Measurements from ENCODE around the gene RHBDF1.

Gene RHBDF1

DNA sequence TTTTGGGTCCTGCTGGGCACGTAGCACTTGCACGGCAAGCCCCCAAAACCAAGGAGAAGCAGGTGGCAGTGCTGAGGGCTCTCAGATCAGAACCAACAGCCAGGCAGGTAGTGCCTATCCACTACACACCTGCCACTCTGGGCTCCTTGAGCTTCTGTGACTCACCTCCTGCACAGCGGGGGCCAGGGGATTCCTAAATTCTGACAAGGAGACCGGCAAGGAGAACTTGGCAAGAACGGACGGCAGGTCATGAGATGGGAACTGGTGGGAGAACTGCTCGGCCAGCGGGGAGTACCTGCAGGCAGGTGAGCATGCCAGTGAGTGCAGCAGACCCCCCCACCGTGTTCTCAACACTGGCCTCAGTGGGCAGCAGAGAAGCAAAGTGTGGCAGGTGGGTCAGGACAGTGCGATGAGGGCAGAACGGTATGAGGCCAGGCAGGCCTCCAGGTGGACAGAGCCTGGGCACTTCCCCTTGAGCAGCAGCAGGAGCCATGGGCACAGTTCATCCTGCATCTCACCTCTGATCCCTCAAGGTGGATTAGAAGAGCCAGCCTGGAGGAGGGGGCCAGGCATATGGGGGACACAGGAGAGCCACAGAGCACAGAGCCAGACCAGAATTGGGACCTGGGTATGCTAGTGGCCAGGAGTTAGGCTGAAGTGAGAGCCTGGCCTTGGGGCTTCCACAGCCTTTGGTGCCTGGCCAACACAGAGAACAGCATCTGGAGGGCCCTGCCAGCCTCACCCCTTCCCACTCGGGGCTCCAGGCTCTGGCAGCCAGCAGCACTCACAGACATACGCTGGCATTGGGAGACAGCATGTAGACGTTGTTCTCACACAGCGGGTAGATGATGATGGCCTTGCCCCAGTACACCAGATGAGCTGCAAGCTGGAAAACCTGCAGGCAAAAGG is 20.3 kb upstream of the RHBDF1 start:
- DNase-seq, result no peak

DNA sequence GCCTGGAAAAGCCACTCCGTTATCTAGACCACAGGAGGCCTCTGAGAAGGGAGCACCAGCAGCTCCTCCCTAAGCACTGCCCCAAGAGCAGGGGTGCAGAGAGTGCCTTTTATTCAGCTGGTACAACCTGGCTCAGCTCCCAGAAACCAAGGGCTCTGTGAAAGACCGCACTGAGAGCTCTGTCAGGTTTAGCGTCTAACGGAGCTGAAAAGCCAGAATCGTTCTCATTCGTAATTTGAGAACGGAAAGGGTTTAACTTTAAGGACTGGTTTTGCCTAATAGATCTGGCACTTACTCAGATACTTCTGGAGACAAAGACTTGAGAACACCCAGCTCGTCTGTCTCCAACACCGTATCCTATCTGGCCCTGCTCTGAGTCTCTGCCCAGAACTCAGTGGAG is 19.1 kb upstream of the RHBDF1 start:
- no peak for DNase-seq

DNA sequence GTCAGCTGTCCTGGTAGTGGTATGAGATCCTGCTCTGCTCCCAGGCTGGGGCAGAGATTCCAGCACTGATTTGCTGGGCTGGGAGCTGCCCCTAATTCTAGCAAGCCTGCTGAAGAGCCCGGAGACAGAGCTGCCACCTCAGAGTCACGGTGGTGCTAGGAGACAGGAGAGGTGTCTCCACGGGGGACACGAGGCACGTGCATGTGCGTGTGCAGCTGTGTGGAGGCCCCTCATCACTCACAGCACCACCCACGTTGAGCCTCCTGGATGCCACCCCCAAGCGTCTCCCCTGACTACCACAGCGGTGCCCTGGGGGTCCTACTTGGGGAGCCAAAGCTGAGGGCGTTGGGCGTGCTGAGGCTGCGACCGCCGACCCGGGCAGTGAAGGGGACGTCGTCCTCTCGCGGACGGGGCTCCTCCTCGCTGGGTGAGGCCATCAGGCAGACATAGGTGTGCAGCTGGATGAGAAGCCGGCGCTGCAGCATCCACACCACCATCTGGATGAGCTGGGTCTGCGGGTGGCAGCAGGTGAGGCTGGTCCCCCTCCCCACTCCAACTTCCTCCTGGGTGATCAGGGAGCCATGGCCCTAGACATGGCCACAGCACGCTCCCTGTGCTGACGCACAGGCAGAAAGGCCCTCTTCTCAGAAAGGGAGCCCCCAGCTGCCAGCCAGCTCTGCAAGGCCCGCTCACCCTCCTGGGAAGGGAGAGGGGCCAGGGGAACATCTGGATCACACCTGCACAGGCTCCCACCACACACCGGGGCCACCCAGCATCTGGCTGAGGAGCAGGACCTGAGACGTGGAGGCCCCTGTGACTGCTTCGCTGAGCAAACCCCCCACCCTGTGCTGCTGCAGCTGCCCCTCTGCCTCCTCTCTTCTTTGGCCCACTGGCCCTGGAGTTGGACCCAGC is 17.2 kb upstream of the RHBDF1 start:
- no peak for DNase-seq

DNA sequence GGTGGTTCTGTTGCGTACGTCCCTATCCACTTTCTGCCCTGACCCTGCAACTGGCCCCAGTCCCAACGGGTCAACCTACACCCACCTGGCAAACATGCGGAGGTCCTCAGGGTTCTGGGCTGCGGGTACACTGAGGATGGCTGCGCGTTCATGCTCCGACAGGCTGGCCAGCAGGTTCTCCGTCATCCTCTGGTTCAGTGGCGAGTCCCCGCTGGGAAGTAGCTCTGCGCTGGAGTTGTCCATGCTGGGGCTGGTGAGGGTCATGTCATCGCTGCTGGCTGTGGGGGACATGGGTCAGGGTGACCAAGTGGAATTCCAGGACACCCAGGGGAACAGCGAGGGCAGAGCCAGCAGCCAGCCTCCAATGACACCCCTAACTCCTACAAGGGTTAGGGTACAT is 16.2 kb upstream of the RHBDF1 start:
- no peak for DNase-seq

DNA sequence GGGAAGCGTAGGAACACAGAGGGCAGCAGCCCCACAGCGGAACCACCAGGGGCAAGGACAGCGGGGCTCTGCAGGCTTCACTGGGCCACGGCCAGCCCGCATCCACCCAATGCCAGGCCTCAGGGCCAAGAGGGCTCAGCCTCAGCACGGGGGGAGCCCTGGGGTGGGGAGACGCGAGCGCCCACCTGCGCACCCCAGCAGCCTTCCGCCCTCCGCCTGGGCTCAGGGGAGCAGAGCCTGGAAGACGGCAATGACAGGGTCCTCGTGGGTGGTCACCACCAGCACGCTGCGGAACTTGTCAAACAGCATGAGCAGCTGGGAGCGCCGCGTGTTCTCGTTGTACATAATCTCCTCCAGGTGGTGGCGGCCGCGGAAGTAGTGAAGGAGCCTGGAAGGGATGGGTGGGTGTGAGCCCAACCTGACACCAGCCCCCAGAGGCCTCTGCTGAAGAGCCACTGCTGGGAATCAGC is 14.1 kb upstream of the RHBDF1 start:
- DNase-seq, result no peak

DNA sequence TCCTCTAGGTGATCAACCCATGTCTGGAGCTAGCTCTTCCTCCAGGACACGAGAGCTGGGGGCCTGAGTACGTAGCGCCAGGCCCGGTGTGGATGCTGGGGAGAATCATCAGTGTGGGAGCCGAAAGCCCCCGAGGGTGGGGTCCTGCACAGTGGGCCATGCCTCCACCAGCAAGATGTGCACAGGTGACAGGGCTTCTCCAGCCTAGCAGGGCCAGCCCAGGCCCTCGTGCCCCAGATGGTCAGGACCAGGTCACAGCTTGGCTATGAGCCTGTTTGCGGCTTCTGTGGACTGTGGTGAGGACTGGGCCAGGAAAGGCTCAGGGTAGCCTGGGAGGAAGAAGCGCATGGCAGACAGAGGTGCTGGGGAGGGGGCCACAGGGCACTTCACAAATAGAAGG is 13.4 kb upstream of the RHBDF1 start:
- no peak for DNase-seq

DNA sequence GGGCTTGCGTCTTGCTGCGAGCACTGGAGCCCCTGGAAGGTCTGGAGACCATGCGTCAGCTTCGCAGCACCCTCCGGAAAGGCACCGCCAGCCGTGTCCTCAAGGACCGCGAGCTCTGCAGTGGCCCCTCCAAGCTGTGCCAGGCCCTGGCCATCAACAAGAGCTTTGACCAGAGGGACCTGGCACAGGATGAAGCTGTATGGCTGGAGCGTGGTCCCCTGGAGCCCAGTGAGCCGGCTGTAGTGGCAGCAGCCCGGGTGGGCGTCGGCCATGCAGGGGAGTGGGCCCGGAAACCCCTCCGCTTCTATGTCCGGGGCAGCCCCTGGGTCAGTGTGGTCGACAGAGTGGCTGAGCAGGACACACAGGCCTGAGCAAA is 13.0 kb upstream of the RHBDF1 start:
- no peak for DNase-seq

DNA sequence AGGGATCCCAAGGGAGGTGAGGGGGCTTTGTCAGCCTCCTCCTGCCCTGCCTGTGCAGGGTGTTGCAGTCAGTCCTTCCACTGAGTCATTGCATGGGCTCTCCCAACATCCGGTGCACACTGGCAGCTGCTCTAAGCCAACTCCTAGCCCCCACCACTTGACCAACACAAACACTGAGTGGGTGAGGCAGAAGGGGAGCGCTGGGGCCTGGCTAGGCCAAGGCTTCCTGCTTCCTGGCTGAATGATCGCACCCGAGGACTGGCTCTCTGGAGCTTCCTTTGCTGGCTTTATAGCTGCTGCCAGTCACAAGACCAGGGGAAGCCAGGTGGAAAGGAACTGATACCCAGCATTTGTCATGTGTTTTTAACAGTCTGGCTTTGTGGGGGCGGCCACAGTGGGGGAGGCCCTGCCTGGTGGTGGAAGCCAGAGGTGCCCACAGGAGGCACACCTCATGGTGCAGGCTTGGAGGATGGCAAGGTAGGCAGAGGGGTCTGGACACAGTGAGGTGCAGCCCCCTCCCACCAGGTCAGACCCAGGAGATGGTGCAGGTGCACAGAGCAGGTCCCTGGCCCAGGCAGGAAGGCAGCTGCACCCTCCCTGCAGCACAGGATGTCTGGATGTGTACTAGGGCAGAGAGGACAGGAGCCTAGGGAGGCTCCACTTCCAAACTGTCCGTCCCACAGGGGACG is 12.4 kb upstream of the RHBDF1 start:
- DNase-seq, result peak; percentile 76 to 80

DNA sequence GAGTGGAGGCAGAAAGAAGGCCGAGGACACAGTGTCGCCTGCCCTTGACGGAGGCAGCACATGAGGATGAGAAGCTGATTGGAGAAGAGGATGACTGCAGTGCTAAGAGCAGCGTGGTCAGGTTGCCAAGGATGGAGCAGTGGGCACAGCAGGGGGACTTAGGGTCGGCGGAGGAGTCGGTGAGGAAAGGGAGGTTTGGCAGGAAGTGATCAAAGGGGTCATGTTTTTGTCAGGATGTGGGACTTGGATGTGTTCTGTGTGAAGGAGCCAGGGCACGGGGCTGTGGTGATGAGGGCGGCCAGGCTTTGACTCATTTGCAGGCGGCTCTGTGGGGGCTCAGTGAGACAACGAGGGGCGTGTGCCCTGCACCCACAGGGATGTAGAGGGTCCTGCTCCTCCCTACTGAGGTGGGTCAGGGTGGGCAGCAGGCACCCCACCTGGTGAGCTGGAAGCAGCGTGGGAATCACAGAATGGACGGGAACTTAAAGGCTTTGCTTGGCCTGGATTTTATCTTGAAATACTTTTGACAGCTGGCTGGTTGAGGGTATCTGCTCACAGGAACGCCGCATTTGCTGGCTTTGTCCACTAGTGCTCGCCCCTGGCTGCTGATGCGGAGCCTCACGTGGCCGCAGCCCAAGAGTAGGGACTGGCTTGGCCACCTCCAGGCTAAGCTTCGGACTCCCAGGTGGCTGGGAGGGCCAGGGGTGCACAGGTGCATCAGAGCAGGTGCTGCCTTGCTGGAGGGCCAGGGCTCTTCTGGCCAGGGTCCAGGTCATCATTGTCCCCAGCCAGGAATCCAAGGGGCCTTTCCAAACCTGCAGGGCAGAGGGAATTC is 11.6 kb upstream of the RHBDF1 start:
- DNase-seq, result peak in 1 of 2 experiments; percentile 59

DNA sequence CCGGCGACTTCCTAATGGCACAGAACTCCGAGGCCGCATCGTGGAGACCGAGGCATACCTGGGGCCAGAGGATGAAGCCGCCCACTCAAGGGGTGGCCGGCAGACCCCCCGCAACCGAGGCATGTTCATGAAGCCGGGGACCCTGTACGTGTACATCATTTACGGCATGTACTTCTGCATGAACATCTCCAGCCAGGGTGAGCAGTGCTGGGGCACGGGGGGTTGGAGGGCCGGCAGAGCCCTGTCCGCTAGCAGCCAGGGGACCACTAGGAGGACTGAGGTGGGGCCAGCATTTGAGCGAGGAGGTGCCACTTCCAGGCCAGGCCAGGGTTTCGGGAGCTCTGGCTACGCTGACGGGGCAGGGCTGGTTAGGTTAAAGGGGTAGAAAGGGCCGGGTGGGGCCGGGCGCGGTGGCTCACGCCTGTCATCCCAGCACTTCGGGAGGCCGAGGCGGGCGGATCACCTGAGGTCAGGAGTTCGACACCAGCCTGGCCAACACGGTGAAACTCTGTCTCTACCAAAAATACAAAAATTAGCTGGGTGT is 10.7 kb upstream of the RHBDF1 start:
- no peak for DNase-seq

DNA sequence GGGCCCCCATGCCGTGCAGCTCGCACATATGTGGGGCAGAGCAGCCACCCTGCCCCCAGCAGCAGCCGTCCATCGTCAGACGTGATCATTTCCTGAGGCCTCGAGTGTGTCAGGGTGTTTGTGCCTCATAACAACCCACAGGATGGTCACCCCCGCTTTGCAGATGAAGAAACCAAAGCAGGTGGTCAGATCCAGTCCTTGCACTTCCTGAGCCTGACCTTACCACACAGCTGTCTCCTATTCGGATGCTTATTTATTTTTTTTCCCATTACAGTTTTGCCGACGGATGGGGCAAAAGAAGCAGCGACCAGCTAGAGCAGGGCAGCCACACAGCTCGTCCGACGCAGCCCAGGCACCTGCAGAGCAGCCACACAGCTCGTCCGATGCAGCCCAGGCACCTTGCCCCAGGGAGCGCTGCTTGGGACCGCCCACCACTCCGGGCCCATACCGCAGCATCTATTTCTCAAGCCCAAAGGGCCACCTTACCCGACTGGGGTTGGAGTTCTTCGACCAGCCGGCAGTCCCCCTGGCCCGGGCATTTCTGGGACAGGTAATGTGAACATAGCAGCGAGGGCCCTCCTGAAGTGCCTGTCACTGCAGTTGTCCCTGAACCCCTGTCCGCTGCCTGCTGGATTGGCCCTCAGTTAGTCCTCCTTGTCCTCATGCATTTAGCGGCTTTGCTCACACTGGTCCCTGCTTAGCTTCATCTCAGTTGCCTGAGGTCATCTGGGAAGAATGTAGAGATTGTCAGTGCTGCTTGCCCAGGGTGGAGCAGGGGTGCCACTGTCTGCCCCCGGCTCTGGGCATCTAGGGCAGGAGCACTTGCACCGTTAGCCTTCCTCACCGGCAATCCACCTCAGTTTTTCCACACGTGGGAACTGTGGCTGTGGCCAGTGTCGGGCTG is 7.0 kb upstream of the RHBDF1 start:
- no peak for DNase-seq

DNA sequence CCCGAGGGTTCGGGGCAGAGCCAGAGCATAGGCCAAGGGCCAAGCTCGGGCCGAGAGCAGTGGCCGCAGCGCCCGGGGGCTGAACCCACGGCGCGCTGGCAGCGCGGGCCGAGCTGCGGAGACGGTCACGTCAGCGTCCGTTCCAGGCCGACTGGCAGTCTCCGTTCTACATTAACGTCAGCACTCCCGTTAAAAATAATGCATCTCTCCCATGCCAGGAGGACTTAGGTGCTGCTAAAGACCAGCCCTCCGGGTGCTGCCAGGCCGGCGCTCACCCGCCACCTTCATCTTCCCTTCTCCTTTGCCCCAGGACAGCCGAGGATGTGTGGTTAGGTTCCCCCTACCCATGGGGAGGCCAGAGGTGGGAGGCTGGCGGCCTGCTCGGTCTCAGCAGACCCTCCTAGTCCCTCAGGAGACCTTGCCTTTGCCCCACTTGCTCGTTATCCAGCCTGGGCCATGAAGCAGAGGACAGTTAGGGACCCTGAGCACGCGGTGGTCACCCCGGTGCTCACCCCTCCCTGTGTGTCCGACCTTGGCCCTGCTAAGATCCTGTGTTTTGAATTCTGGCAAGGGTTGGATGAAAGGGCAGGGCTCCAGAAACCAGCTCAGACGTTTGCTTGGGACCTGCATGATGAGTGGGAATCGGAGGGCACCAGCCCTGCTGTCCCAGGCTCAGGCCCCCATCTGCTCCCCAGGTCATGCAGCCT is 6.2 kb upstream of the RHBDF1 start:
- no peak for DNase-seq

DNA sequence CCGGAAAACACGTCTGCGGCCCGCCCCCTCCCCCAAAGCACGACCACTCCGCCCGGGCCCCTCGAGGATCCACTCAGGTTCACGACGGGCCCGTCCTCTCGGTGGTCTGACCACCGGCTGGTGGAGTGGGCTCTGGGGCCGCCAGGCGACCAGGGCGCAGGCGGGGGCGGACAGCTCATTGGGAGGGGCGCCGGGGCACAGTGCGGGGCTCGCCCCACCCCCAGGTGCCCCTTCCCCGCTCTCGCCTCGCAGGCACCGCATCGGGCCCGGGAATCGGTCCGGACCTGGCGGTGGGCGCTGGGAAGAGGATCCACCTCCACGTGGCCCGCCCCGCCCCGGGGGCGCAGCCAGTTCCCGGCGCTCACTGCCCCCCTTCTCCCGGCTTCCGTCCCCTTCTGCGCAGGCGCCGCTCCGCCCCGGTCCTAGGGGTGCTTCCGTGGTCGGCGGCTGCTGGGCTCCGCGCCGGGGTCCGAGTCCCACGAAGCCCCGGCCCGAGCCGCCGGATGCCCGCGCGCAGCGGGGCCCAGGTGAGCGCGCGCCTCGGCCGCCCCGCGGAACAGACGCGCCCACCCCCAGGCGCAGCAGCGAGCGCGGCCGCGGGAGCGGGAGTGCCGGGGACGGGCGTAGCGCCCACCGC is 5.5 kb upstream of the RHBDF1 start, which contains the start of gene MPG:
MPG (plus strand) TSS at position 419 of the 637 bp plus-strand sequence; CDS start at position 504, 85 bp downstream.
- peak; percentile 89 to 91 for DNase-seq

DNA sequence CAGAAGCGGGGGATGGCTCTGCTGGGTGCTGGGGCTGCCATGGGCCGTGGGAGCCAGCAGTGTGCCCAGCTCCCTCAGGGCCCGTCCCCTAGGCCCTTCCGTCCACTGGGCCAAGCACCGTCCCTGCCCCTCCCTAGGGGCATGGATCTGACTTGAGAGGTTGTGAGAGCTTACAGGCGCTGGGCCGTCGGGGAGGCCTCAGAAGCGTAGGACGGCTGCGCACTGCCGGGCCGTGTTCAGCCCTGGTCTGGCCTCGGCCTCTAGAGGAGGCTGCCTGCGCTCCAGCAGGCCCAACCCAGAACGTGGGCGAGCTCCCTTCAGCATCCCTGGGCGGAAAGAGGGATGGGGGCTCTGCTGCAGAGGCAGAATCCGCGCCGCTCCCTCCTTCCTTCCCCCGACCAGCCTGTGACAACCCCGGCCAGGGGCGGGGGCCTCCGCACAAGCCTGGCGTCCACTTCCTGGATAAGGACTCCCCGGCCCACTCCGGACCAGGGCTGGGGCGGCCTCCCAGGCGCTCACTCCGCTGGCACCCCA is 4.9 kb upstream of the RHBDF1 start:
- DNase-seq, result peak; percentile 65 to 71

DNA sequence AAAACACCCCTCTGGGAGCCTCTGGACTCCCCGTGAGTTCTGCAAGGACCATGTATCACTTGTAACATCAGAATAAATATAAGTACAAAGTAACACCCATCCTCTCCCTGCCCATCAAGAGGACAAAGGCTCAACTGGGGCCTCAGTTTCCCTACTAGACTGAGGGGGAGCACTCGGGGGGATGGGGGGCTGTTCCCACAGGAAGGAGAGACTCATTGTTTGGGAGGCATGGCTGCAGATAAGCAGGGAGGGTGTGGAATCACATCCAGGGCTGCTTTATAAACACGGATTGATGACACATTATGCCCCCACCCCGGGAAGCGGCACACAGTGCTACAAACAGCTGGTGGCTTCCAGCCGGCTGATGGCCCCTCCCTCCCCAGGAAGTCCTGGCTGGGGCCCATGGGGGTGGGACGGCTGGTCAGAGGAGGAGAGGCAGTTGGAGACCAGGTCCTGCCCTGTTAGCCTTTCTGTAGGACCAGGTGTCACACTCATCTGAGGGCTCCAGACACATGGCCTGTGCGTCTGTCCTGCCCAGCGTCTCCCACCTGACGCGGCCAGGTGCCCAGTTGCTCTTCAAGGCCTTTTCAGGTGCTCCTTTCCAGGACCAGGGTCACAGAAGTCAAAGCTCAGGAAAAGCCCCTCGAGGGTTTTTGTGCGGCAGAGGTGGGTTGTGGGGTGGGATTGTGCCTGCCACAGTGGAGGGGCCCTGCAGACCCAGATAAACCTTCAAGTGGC is 4.3 kb upstream of the RHBDF1 start:
- DNase-seq, result no peak

DNA sequence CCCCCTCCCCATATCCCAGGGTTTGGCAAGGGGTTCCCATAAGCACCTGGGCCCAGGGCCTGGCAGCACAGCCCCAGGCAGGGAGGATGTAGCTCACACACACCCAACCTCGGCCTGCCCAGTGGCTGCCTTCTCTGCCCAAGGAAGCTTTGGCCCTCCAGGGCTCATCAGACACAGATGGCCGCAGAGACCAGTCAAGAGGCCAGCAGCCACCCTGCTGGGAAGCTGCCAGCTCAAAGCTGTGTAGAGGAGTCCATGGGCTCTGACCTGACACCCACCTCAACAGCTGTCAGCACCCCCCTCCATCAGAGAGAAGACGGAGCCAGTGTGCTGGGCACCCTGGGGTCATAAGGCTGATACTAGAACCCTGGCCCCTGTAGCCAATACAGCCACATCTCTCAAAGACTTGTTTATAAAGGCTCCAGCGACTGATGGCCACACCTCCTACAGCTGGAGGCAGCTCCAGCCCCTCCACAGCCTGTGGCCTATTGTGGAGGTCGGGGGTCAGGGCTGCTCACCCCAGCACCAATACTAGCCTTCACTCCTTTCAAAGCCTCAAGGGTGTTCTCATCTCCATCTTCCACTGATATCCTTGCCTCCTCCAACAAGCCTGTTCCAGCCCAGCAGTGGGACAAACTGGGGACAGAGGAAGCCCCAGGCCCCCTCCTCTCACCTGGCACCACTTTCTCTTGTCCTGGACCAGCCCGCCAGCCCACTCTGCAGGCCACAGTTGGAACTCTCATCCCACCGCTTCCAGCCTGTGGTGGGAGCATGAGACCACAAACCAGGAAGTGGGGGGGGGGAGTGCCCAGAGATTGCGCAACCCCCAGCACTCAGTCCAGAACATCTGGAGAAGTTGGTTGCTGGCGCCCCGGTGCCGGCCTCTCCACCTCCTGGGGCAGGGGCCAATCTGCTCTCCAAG is 3.4 kb upstream of the RHBDF1 start:
- DNase-seq, result no peak

DNA sequence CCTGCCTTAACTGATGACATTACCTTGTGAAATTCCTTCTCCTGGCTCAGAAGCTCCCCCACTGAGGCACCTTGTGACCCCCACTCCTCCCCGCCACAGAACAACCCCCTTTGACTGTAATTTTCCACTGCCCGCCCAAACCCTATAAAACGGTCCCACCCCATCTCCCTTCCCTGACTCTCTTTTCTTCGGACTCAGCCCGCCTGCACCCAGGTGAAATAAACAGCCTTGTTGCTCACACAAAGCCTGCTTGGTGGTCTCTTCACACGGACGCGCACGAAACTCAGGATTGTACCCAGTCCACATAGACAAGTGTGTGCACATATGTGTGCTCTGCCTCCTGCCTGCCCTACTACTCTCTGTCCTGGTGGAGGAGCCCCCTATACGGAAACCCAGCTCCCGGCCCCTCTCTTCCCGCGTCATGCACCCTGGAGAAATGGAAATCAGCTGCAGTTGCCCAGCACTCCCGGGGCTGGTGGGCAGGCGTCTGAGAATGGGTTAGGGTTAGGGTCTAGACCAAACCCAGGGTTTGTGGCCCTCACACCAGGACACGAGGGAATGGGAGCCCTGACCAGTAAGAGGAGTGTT is 2.4 kb upstream of the RHBDF1 start:
- DNase-seq, result no peak
